ENCODE data around the gene SLC25A18. TPM values are rescaled to one million over a fixed set of nuclear protein-coding genes. Genes with fewer than 3 reads are reported as not detected.
"Not testable (repeated sequence)": the region's sequence is repeated elsewhere in the genome, so short reads cannot be mapped to it uniquely, and the experiment has no call there.

The SLC25A18 gene
- total RNA-seq, 1 donor from 2014 or later, result 8.4 TPM

- DNase-seq (ENCODE audit: low spot score), result no peak
These were observed 40.4 kb downstream of the SLC25A18 start for GRCh38 chr22:17603668-17604067.

GRCh38 chr22:17606496-17606895 lies 43.2 kb downstream of the SLC25A18 start:
- no peak for DNase-seq (ENCODE audit: low spot score)

GRCh38 chr22:17607891-17608521 lies 44.7 kb downstream of the SLC25A18 start:
- no peak for DNase-seq (ENCODE audit: low spot score)

- no peak for DNase-seq (ENCODE audit: low spot score)
These were observed 48.8 kb downstream of the SLC25A18 start for GRCh38 chr22:17612057-17612456.

- DNase-seq (ENCODE audit: low spot score), result no peak
These were observed 50.0 kb downstream of the SLC25A18 start for GRCh38 chr22:17613280-17613679.

- peak; percentile 89 for DNase-seq (ENCODE audit: low spot score)
These were observed 64.7 kb downstream of the SLC25A18 start for GRCh38 chr22:17627961-17628405.

- peak; percentile 97 for DNase-seq (ENCODE audit: low spot score)
These were observed 65.3 kb downstream of the SLC25A18 start, which contains the start of gene ATP6V1E1 for GRCh38 chr22:17628406-17629172. ATP6V1E1 (minus strand) TSS chr22:17628749; CDS start chr22:17628635, 114 bp downstream.

GRCh38 chr22:17629173-17629489 lies 65.8 kb downstream of the SLC25A18 start:
- DNase-seq (ENCODE audit: low spot score), result no peak

GRCh38 chr22:17629641-17630040 lies 66.3 kb downstream of the SLC25A18 start:
- DNase-seq (ENCODE audit: low spot score), result no peak

GRCh38 chr22:17631076-17631565 lies 67.8 kb downstream of the SLC25A18 start:
- peak; percentile 41 for DNase-seq (ENCODE audit: low spot score)

- no peak for DNase-seq (ENCODE audit: low spot score)
These were observed 70.1 kb downstream of the SLC25A18 start for GRCh38 chr22:17633217-17633997.

GRCh38 chr22:17633998-17634323 lies 70.7 kb downstream of the SLC25A18 start:
- no peak for DNase-seq (ENCODE audit: low spot score)

- no peak for DNase-seq (ENCODE audit: low spot score)
These were observed 71.4 kb downstream of the SLC25A18 start for GRCh38 chr22:17634696-17635095.

GRCh38 chr22:17636850-17637249 lies 73.6 kb downstream of the SLC25A18 start:
- not testable (repeated sequence) for DNase-seq (ENCODE audit: low spot score)

GRCh38 chr22:17637490-17638181 lies 74.3 kb downstream of the SLC25A18 start:
- DNase-seq (ENCODE audit: low spot score), result no peak

- no peak for DNase-seq (ENCODE audit: low spot score)
These were observed 74.8 kb downstream of the SLC25A18 start for GRCh38 chr22:17638182-17638431.

GRCh38 chr22:17638432-17639246 lies 75.3 kb downstream of the SLC25A18 start, which contains the start of gene BCL2L13:
BCL2L13 (plus strand) TSS chr22:17638757; CDS start chr22:17655712, 16,955 bp downstream.
- peak; percentile 97 for DNase-seq (ENCODE audit: low spot score)

- DNase-seq (ENCODE audit: low spot score), result no peak
These were observed 76.0 kb downstream of the SLC25A18 start for GRCh38 chr22:17639247-17639741.

All from mesenteric fat pad (tissue), 1 donor.